ENCODE measurements around the gene RGL3.
"Not testable (repeated sequence)": the region's sequence is repeated elsewhere in the genome, so short reads cannot be mapped to it uniquely, and the experiment has no call there.

The RGL3 gene, protein sequence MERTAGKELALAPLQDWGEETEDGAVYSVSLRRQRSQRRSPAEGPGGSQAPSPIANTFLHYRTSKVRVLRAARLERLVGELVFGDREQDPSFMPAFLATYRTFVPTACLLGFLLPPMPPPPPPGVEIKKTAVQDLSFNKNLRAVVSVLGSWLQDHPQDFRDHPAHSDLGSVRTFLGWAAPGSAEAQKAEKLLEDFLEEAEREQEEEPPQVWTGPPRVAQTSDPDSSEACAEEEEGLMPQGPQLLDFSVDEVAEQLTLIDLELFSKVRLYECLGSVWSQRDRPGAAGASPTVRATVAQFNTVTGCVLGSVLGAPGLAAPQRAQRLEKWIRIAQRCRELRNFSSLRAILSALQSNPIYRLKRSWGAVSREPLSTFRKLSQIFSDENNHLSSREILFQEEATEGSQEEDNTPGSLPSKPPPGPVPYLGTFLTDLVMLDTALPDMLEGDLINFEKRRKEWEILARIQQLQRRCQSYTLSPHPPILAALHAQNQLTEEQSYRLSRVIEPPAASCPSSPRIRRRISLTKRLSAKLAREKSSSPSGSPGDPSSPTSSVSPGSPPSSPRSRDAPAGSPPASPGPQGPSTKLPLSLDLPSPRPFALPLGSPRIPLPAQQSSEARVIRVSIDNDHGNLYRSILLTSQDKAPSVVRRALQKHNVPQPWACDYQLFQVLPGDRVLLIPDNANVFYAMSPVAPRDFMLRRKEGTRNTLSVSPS

DNA sequence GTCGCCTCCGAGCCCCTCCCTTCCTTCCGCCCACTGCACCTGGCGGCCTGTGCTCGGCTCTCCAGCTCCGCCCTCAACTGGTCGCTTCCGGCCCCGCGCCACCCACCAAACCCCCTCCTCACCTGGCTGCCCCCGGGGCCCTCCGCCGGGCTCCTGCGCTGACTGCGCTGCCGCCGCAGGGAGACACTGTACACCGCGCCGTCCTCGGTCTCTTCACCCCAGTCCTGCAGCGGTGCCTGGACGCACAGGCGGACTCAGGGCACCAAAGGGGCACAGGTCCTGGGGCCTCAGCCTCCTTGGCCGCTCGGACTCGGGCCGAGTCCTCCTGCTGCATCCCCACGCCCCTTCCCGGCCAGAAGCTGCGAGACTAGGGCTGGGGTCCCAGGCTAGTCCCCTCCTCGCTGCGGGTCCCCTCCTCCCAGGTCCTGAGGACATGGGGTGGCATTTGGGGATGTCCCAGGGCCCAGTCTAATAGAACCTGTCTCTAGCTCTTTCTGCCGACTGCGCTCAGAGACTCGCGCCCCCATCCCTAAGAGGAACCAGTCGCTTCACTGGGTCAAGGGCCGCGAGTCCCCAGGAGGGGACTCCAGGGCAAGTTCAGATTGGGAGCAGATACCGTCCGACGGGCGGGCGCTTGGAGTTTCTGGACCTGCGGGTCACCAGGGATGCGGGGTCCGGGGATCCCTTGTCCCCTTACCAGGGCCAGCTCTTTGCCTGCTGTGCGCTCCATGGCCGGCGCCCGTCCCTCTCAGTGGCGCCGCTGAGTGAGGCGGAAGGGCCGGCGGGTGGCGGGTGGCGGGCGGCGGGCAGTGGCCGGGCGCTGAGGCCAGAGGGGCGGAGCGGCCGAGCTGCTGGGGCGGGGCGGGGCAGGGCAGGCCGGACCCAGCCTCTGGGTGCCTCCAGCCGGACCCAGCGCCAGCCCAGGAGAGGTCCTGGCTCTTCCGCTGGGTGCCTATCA is at the start of gene RGL3:
Gene RGL3, minus strand, starts transcription at position 766 of the 958 bp plus-strand sequence. Its CDS starts 36 bp downstream, at position 730.
- DNase-seq (ENCODE audit: low spot score), result peak; percentile 59

- DNase-seq (ENCODE audit: low spot score), result not testable (repeated sequence)
Observed at GRCh38 chr19:11468266-11468845, 49.2 kb upstream of the RGL3 start.

DNA sequence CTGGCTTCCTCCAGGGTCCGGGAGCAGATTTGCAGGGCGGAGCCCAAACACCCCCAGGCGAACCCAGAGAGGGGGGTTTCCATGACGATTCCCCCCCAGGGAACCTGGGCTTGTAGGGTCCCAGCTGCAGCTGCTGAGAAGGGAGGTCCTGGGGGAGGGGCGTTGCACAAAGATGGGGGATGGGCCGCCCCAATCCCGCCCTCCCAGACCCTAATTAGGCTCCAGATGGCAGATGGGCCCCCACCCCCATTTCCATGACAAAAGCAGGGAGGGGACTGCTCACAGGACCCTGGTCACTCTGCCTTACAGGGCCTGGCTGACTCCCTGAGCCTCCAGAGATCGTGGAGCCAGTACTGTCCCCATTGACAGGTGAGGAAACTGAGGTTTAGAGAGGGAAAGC is 46.5 kb upstream of the RGL3 start:
- DNase-seq (ENCODE audit: low spot score), result no peak

- no peak for DNase-seq (ENCODE audit: low spot score)
Observed at GRCh38 chr19:11464333-11465265, 45.5 kb upstream of the RGL3 start.

- DNase-seq (ENCODE audit: low spot score), result no peak
Observed at GRCh38 chr19:11463391-11463790, 44.3 kb upstream of the RGL3 start.

- no peak for DNase-seq (ENCODE audit: low spot score)
Observed at GRCh38 chr19:11461453-11461852, 42.3 kb upstream of the RGL3 start.

GRCh38 chr19:11460207-11460606 is 41.1 kb upstream of the RGL3 start:
- DNase-seq (ENCODE audit: low spot score), result no peak

DNA sequence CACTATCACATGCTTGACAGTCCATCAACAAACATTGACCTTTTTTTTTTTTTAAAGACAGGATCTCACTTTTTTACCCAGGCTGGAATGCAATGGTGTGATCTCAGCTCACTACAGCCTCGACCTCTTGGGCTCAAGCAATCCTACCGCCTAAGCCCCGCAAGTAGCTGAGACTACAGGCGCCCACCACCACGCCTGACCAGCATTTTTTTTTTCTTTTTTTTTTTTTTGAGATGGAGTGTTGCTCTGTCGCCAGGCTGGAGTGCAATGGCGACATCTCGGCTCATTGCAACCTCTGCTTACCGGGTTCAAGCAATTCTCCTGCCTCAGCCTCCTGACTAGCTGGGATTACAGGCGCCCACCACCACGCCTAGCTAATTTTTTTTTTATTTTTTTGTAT is 39.8 kb upstream of the RGL3 start:
- DNase-seq (ENCODE audit: low spot score), result not testable (repeated sequence)

DNA sequence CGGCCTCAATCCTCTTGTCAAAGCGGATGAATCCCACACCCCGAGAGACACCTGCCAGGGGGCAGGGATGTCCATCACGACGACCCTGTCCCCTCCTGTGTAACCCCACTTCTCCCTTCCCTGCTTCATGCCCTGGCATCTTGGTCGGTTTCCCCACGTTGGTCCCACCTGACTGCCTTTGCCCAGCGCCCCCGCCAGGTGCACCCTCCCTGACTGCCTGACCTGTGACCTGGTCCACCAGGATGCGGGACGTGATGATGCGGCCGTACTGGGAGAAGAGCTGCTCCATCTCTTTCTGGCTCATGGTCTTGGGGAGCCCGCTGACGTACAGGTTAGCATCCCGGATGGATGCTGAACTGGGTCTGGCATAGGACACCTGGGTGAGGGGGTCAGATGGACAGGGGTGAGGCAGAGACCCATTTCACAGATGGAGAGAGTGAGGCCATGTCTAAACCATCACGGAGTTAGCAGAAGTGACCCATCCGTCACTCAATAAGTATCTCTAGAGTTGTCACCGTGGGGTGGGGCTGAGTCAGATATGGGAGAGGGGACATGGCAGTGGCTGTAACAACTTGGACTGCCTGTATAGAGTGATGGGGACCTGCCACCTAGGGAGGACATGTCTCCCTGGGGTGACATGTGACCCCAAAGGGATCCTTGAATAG is 39.3 kb upstream of the RGL3 start:
- DNase-seq (ENCODE audit: low spot score), result no peak

GRCh38 chr19:11457831-11458230 is 38.7 kb upstream of the RGL3 start:
- DNase-seq (ENCODE audit: low spot score), result no peak

GRCh38 chr19:11457115-11457514 is 38.0 kb upstream of the RGL3 start:
- no peak for DNase-seq (ENCODE audit: low spot score)

DNA sequence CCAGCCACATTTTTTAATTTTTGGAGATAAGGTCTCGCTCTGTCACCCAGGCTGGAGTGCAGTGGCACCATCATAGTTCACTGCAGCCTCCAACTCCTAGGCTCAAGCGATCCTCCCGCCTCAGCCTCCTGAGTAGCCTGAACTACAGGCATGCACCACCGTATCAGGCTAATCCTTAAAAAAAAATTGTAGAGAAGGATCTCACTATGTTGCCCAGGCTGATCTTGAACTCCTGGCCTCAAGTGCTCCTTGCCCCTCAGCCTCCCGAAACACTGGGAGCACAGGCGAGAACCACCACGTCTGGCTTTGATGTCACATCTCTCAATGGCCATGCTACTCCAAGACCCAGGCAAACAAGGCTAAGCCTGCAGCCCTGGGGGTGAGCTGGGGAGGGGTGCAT is 37.5 kb upstream of the RGL3 start:
- DNase-seq (ENCODE audit: low spot score), result no peak

DNA sequence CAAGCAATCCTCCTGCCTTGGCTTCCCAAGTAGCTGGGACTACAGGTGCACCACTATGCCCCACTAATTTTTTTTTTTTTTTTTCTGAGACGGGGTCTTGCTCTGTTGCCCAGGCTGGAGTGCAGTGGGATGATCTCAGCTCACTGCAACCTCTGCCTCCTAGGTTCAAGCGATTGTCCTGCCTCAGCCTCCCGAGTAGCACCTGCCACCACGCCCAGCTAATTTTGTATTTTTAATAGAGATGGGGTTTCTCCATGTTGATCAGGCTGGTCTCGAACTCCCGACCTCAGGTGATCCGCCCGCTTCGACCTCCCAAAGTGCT is 36.1 kb upstream of the RGL3 start:
- not testable (repeated sequence) for DNase-seq (ENCODE audit: low spot score)

- no peak for DNase-seq (ENCODE audit: low spot score)
Observed at GRCh38 chr19:11453468-11454341, 34.6 kb upstream of the RGL3 start.

DNA sequence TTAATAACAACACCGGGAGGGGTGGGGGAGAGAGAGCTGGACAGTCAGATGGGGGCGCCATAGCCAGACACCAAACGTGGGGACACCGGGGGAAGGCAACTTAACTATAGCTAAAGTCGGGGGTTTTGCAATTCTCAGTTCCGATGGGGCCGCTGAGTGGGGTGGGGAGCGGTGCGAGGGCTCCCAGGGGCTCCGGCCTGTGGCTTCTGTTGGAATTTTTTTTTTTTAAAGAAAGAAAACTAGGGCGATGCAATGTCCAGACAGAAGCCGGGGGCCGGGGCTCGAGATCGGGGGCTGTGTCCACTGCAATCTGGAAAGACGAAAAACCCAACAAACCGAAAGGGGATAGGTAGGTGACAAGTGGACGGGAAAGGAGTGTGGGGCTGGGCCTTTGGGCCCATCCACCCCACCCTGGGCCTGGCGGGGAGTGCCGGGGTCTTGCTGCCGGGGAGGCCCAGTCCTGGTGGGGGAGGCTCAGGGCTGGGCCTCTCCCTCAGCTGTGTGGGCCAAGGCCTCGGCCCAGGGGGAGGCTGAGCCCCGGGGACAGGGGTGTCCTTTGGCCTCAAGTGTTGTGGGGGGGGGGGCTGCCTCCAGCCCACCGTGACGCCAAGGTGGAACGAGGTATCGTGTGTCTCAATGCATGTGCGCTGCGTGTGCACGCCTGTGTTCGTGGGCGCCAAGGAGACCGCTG is 33.7 kb upstream of the RGL3 start:
- DNase-seq (ENCODE audit: low spot score), result no peak

- DNase-seq (ENCODE audit: low spot score), result no peak
Observed at GRCh38 chr19:11451871-11452619, 32.9 kb upstream of the RGL3 start.

DNA sequence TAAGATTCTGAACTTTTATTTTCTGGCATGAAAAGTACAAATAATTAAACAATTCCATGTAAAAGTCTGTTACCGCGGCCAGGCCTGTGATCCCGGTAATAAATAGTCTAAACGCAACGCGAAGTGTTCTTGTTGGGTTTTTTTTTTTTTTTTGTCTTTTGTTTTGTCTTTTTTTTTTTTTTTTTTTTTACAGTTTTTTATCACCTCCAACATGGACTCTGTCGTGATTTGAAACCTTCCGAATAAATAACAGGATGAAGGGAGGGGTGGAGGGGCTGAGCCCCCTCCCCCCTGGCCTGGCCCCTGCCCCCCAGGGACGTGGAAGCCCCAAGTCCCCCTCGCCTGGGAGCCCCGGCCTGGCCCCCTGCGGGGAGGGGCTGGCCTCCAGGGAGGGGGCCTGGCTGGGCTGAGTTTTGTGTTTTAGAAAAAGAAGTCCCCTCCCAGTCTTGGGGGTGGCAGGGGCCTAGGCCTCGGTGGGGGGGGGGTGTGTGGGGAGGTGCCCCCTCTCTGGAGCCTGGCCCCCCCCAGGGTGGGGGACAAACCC is 32.3 kb upstream of the RGL3 start:
- no peak for DNase-seq (ENCODE audit: low spot score)

All from kidney tubule cell (primary cell).